HCT116 (cell line): ENCODE results near the gene SETD1B. TPM values are rescaled to one million over a fixed set of nuclear protein-coding genes. Genes with fewer than 3 reads are reported as not detected.

ENCODE experiments used
- total RNA-seq: library from RNA; stranded (reverse); gene quantifications from one replicate; pipeline ENCODE4 v1.2.1, GENCODE V29; 2021; ENCODE audit not compliant: unreplicated experiment

The SETD1B gene
- total RNA-seq, 1 experiment from 2014 or later, result 17.5 TPM

Other genes starting within 250 kb of the SETD1B start
- gene KDM2B, start 223.0 kb upstream of the SETD1B start, total RNA-seq, result 36.7 TPM
- 20.2 TPM for gene ORAI1, start 177.5 kb upstream of the SETD1B start, total RNA-seq
- gene MORN3, start 134.4 kb upstream of the SETD1B start, total RNA-seq, result 0.34 TPM
- 20.5 TPM for gene TMEM120B, start 91.3 kb upstream of the SETD1B start, total RNA-seq
- gene RHOF, start 10.3 kb upstream of the SETD1B start, total RNA-seq, result 116 TPM
- gene HPD, start 54.9 kb downstream of the SETD1B start, total RNA-seq, result 1.1 TPM
- 55.5 TPM for gene PSMD9, start 84.8 kb downstream of the SETD1B start, total RNA-seq
- 2.6 TPM for gene CFAP251, start 114.6 kb downstream of the SETD1B start, total RNA-seq
- 14.2 TPM for gene BCL7A, start 217.9 kb downstream of the SETD1B start, total RNA-seq